Right lobe of liver (tissue), 6 donors: Measurements from ENCODE around the gene LIFR. TPM values are rescaled to one million over a fixed set of nuclear protein-coding genes. Genes with fewer than 3 reads are reported as not detected.
A peak's percentile ranks its signal among the peaks of the same experiment; 100 is the strongest.

Source experiments
- ATAC-seq, 4 donors: fragments of 200-7000 bp; cut with Tn5 transposase; one replicate each; pipeline ENCODE4 v1.9.1; 2020; ENCODE audit warnings: mild to moderate bottlenecking in 4 of 4, moderate library complexity in 4 of 4
- DNase-seq, 3 donors: peaks; one replicate each; pipeline ENCODE4 v3.0.0-alpha.2; 2020
- H3K27ac ChIP-seq, 3 donors: fragments of 200-600 bp; one replicate each; pipeline ENCODE4 v1.8.0; 2022
- H3K27me3 ChIP-seq, 2 donors: fragments of 200-600 bp; one replicate each; pipeline ENCODE4 v1.8.0; 2022
- H3K36me3 ChIP-seq, 4 donors: fragments of 200-600 bp; sonication (generic) in 1 of 4; one replicate each; pipeline versions ENCODE4 v1.5.1 to v1.8.0; 2017 to 2022; ENCODE audit warnings: control low read depth in 1 of 4
- H3K4me1 ChIP-seq, 4 donors: fragments of 200-600 bp; sonication (generic) in 1 of 4; one replicate each; pipeline versions ENCODE4 v1.5.1 to v1.8.0; 2017 to 2022; ENCODE audit warnings: control low read depth in 1 of 4
- H3K4me3 ChIP-seq, 3 donors: fragments of 200-600 bp; one replicate each; pipeline ENCODE4 v1.8.0; 2022
- H3K9me3 ChIP-seq, 4 donors: fragments of 200-600 bp; sonication (generic) in 1 of 4; one replicate each; pipeline versions ENCODE4 v1.5.1 to v1.8.0; 2017 to 2022; ENCODE audit warnings: control low read depth in 1 of 4
- CTCF ChIP-seq, 4 donors: fragments of 200-600 bp in 3 of 4; fragments of 450-650 bp in 1 of 4; IDR thresholded peaks; one replicate each; pipeline versions ENCODE4 v1.5.1 to v1.8.0; 2016 to 2022; ENCODE audit warnings: antibody characterized with exemption in 4 of 4, mild to moderate bottlenecking in 2 of 4
- POLR2A ChIP-seq: fragments of 450-650 bp; IDR thresholded peaks from one replicate; pipeline ENCODE4 v1.6.1; 2017; ENCODE audit warnings: antibody characterized with exemption, mild to moderate bottlenecking
- WGBS: methylation state at CpG from one replicate; pipeline ENCODE4 v1.1.6; 2018; ENCODE audit warnings: low coverage, low lambda C conversion rate; ENCODE audit not compliant: insufficient coverage; ENCODE audit errors: missing lambda C conversion rate; 5-methylcytosine and 5-hydroxymethylcytosine counted together
- intact Hi-C, 2 donors: fragments of 100-400 bp; cut with DNase I; formaldehyde crosslinking; loops; one replicate each; pipeline versions ENCODE4 v1.11.2 to v1.14.1; 2022
- long read RNA-seq: library from polyadenylated mRNA; unstranded; transcript quantifications from one replicate; pipeline ENCODE4 v2.0.0, GENCODE V29; 2019
- total RNA-seq, 6 experiments: library from RNA; depleted of rRNA in 2 of 6; stranded (reverse); fragments of >200 nt in 2 of 6; fragmentation: NEBNext Ultra II Directional in 3 of 6; extraction: Animal tissue kit (Norgen Biotek cat#: 25700) in 3 of 6; gene quantifications; one replicate each; pipeline versions ENCODE4 v1.1.0 to v1.2.4, GENCODE V29; 2016 to 2023
- donor health status: DM: no; HTN: yes; CAD: no.
- donor health status: DM: no; HTN: no; CAD: no.
- donor health status: DM: no; HTN: no; CAD: no.
- donor health status: DM: no; HTN: yes; CAD: no.
- donor health status: DM: no; HTN: yes; CAD: no.

LIFR gene
- 10 to 100 TPM; 14.3 to 52.1 (median 28.2) TPM for total RNA-seq
- long read RNA-seq, partial matches to known transcripts, result 0 of 1 reads
- long read RNA-seq, other reads (novel, unspliced or antisense), result 1 of 1 reads

- intact Hi-C loops, result no loop called here
- peak; percentile 76 to 86 (median 82) for ATAC-seq
- TF ChIP-seq POLR2A (no peak), CTCF (IDR thresholded peaks at IDR 0.05) (no peak)
- WGBS, result 2% methylated on average over 10 of the region's 88 CpGs
- Histone ChIP-seq H3K27ac (peak within 1 kb of the TSS; percentile 71 to 81 (median 74)), H3K4me1 (peaks cover 0 to 12% (median 2%) of the 10 kb centered on the region in 4 donors), H3K9me3 (no peaks in the 10 kb centered on the region), H3K4me3 (peak within 1 kb of the TSS; percentile 58 to 73 (median 66)), H3K27me3 (no peaks in the 10 kb centered on the region), H3K36me3 (no peaks in the 10 kb centered on the region)
- peak; percentile 75 to 77 (median 76) for DNase-seq
Observed at GRCh38 chr5:38556599-38557307, at the start of gene LIFR. LIFR (minus strand) TSS chr5:38556646; CDS start chr5:38530647, 25,999 bp downstream.

- 70% methylated on average over 7 of the region's 7 CpGs for WGBS
- Histone ChIP-seq H3K4me1 (no peaks in the 10 kb centered on the region), H3K4me3 (no peak overlapping the region), H3K36me3 (no peaks in the 10 kb centered on the region), H3K27ac (no peak overlapping the region), H3K9me3 (no peaks in the 10 kb centered on the region), H3K27me3 (no peaks in the 10 kb centered on the region)
- no peak for DNase-seq
- ATAC-seq, result no peak
- intact Hi-C loops, result no loop called here
- TF ChIP-seq POLR2A (no peak), CTCF (IDR thresholded peaks at IDR 0.05) (no peak)
Observed at GRCh38 chr5:38605610-38606009, 49.2 kb upstream of the LIFR start.

- no peaks in the 10 kb centered on the region for H3K4me1 ChIP-seq
- WGBS, result 64% methylated on average over 3 of the region's 3 CpGs
- no peak overlapping the region for H3K27ac ChIP-seq
- intact Hi-C loops, result no loop called here
- no peak for TF ChIP-seq CTCF (IDR thresholded peaks at IDR 0.05)
- H3K9me3 ChIP-seq, result no peaks in the 10 kb centered on the region
- no peak for ATAC-seq
- no peaks in the 10 kb centered on the region for H3K36me3 ChIP-seq
- DNase-seq, result no peak
- no peaks in the 10 kb centered on the region for H3K27me3 ChIP-seq
- no peak overlapping the region for H3K4me3 ChIP-seq
Observed at GRCh38 chr5:38603691-38604090, 47.2 kb upstream of the LIFR start.

GRCh38 chr5:38602641-38603040 is 46.2 kb upstream of the LIFR start:
- H3K27me3 ChIP-seq, result no peaks in the 10 kb centered on the region

More at GRCh38 chr5:38602641-38603040, 46.2 kb upstream of the LIFR start:
- WGBS, result 78% methylated on average over 4 of the region's 5 CpGs
- no peak for TF ChIP-seq POLR2A
- TF ChIP-seq CTCF (IDR thresholded peaks at IDR 0.05), result no peak
- DNase-seq, result no peak
- H3K9me3 ChIP-seq, result no peaks in the 10 kb centered on the region
- no peaks in the 10 kb centered on the region for H3K36me3 ChIP-seq
- no peaks in the 10 kb centered on the region for H3K4me1 ChIP-seq
- intact Hi-C loops, result no loop called here
- no peak overlapping the region for H3K27ac ChIP-seq
- H3K4me3 ChIP-seq, result no peak overlapping the region
- no peak for ATAC-seq
